ENCODE measurements around the gene FOXK1. TPM values are rescaled to one million over a fixed set of nuclear protein-coding genes. Genes with fewer than 3 reads are reported as not detected.

FOXK1 gene
- total and polyA plus RNA-seq, 9 of the 15 experiments (the other 6 are each of a cell fraction or from before 2014, with no cell fraction given), result 0.32 to 45.5 (median 8.1) TPM

GRCh38 chr7:4738711-4739527, 56.8 kb downstream of the FOXK1 start (continued):
- no peak for TF ChIP-seq MED1 (CRISPR knock-in tag; IDR thresholded peaks at IDR 0.05; ENCODE audit: borderline replicate concordance)
- TF ChIP-seq BCOR (IDR thresholded peaks at IDR 0.05), result no peak; the same call in 1 of the 2 replicates
- TF ChIP-seq SMARCA4 (IDR thresholded peaks at IDR 0.05), result peak; percentile 81
- peak; percentile 81 for TF ChIP-seq CBFA2T3 (IDR thresholded peaks at IDR 0.05)
- no peak for TF ChIP-seq PRPF4 (IDR thresholded peaks at IDR 0.05; ENCODE audit: insufficient read depth, low read depth, low read length, poor library complexity, severe bottlenecking)
- TF ChIP-seq NR2C2 (CRISPR knock-in tag; IDR thresholded peaks at IDR 0.05), result no peak
- TF ChIP-seq NR2C2 (tag; IDR thresholded peaks at IDR 0.05), result peak; percentile 26; the same call in 1 of the 2 replicates
- no peak for TF ChIP-seq RBM14 (IDR thresholded peaks at IDR 0.05; ENCODE audit: borderline replicate concordance, insufficient read depth, low read depth, low read length)
- TF ChIP-seq ZNF512 (tag; IDR thresholded peaks at IDR 0.05), result no peak
- TF ChIP-seq BDP1 (IDR thresholded peaks at IDR 0.05; ENCODE audit: insufficient read depth, insufficient read length), result no peak
- TF ChIP-seq HDAC3 (IDR thresholded peaks at IDR 0.05; ENCODE audit: borderline replicate concordance, partially characterized antibody), result no peak
- TF ChIP-seq U2AF2 (optimal IDR thresholded peaks at IDR 0.05; ENCODE audit: low read depth, low read length), result no peak
- no peak for TF ChIP-seq ZNF444 (CRISPR knock-in tag; IDR thresholded peaks at IDR 0.05)
- peak; percentile 52; the same call in 1 of the 2 replicates for TF ChIP-seq CXXC5 (CRISPR knock-in tag; IDR thresholded peaks at IDR 0.05)
- no peak for TF ChIP-seq LCOR (CRISPR knock-in tag; IDR thresholded peaks at IDR 0.05)

All from K562 (cell line).